B cell (primary cell): ENCODE data around the gene OR2B3. TPM values are rescaled to one million over a fixed set of nuclear protein-coding genes. Genes with fewer than 3 reads are reported as not detected.

Experiments used
- ATAC-seq: fragments of 200-7000 bp; cut with Tn5 transposase; one replicate; pipeline ENCODE4 v1.10.0; 2021; ENCODE audit warnings: low read depth, mild to moderate bottlenecking, moderate number of reproducible peaks, moderate library complexity
- CTCF ChIA-PET: fragments of 350-600 bp; sonication (Branson Sonifier 250); formaldehyde crosslinking; loops from one replicate; lab custom pipeline; 2021; ENCODE audit warnings: antibody characterized with exemption, inconsistent platforms; lab: Charles Lee
- POLR2A ChIA-PET: fragments of 350-600 bp; sonication (Branson Sonifier 250); formaldehyde crosslinking; loops from one replicate; lab custom pipeline; 2021; ENCODE audit warnings: antibody characterized with exemption; lab: Charles Lee
- DNase-seq: peaks from one replicate; pipeline ENCODE4 v3.0.0; 2013
- H2AFZ ChIP-seq: 2 replicates; pipeline ENCODE4 v1.6.1; 2012; ENCODE audit warnings: mild to moderate bottlenecking, low read depth, low read length; ENCODE audit not compliant: insufficient read depth, poor library complexity, severe bottlenecking
- H3K27ac ChIP-seq, 2 donors: 1 replicate in 1 of 2; 2 replicates in 1 of 2; pipeline ENCODE4 v1.5.1; 2012 to 2013; ENCODE audit warnings: low read length in 2 of 2, mild to moderate bottlenecking in 2 of 2, moderate library complexity in 1 of 2
- H3K27me3 ChIP-seq, 4 experiments: fragments of 200-600 bp in 1 of 4; sonication (generic) in 1 of 4; replicated peaks in 1 of 4; 1 replicate in 2 of 4; 2 replicates in 2 of 4; pipeline versions ENCODE4 v1.6.1 to v1.7.0; 2013 to 2016; ENCODE audit warnings: low read length in 3 of 4, mild to moderate bottlenecking in 2 of 4, mixed read lengths in 1 of 4, moderate library complexity in 1 of 4; ENCODE audit not compliant: insufficient read depth in 4 of 4, control insufficient read depth in 3 of 4; ENCODE audit errors: control extremely low read depth in 1 of 4
- H3K36me3 ChIP-seq, 2 experiments: replicated peaks in 1 of 2; 1 replicate in 1 of 2; 2 replicates in 1 of 2; pipeline versions ENCODE4 v1.6.1 to v1.7.1; 2013; ENCODE audit warnings: low read length in 1 of 2; ENCODE audit not compliant: insufficient read depth in 2 of 2, control insufficient read depth in 1 of 2; ENCODE audit errors: control extremely low read depth in 1 of 2, extremely low read depth in 1 of 2
- H3K4me1 ChIP-seq, 2 donors: fragments of 200-600 bp in 1 of 2; sonication (generic) in 1 of 2; 1 replicate in 1 of 2; 2 replicates in 1 of 2; pipeline versions ENCODE4 v1.5.1 to v1.6.1; 2013 to 2017; ENCODE audit warnings: low read length in 2 of 2; ENCODE audit not compliant: control insufficient read depth in 2 of 2, insufficient read depth in 2 of 2
- H3K4me2 ChIP-seq: replicated peaks from 2 replicates; pipeline ENCODE3; 2012; ENCODE audit warnings: mild to moderate bottlenecking, low read depth, low read length; ENCODE audit not compliant: poor library complexity, severe bottlenecking
- H3K4me3 ChIP-seq, 5 experiments: fragments of 200-600 bp in 1 of 5; sonication (generic) in 1 of 5; 1 replicate in 3 of 5; 2 replicates in 2 of 5; pipeline versions ENCODE4 v1.5.1 to v1.7.0; 2011 to 2016; ENCODE audit warnings: low read length in 4 of 5, mild to moderate bottlenecking in 4 of 5, low read depth in 2 of 5, control low read depth in 1 of 5, moderate library complexity in 1 of 5; ENCODE audit not compliant: insufficient read depth in 1 of 5; ENCODE audit errors: control extremely low read depth in 1 of 5, extremely low read depth in 1 of 5
- H3K79me2 ChIP-seq: fragments of 200-600 bp; sonication (generic); one replicate; pipeline ENCODE4 v1.6.0; 2016; ENCODE audit warnings: low read length; ENCODE audit not compliant: control insufficient read depth, insufficient read depth
- H3K9ac ChIP-seq: fragments of 200-600 bp; sonication (generic); 2 replicates; pipeline ENCODE4 v1.6.1; 2017; ENCODE audit warnings: mild to moderate bottlenecking, low read length, moderate library complexity
- H3K9me3 ChIP-seq, 3 donors: one replicate each; pipeline versions ENCODE4 v1.6.1 to v1.7.1; 2013; ENCODE audit warnings: low read length in 2 of 3; ENCODE audit not compliant: control insufficient read depth in 2 of 3, insufficient read depth in 1 of 3; ENCODE audit errors: control extremely low read depth in 1 of 3
- H4K20me1 ChIP-seq: 2 replicates; pipeline ENCODE4 v1.6.0; 2012; ENCODE audit warnings: mild to moderate bottlenecking, low read length; ENCODE audit not compliant: insufficient read depth, control insufficient read depth, poor library complexity, severe bottlenecking
- H3K27ac Mint-ChIP-seq: one replicate; pipeline ENCODE4 v1.8.0; 2021; ENCODE audit warnings: mixed read lengths
- H3K27me3 Mint-ChIP-seq: one replicate; pipeline ENCODE4 v1.8.0; 2021; ENCODE audit warnings: mixed read lengths
- H3K4me1 Mint-ChIP-seq: one replicate; pipeline ENCODE4 v1.8.0; 2021; ENCODE audit warnings: mixed read lengths
- H3K4me3 Mint-ChIP-seq: one replicate; pipeline ENCODE4 v1.8.0; 2021; ENCODE audit warnings: mixed read lengths
- H3K9me3 Mint-ChIP-seq: one replicate; pipeline ENCODE4 v1.8.0; 2022; ENCODE audit warnings: mixed read lengths; ENCODE audit not compliant: insufficient read depth
- EZH2 ChIP-seq: IDR thresholded peaks from 2 replicates; pipeline ENCODE4 v1.6.1; 2012; ENCODE audit warnings: borderline replicate concordance, low read depth, mild to moderate bottlenecking, moderate library complexity, low read length; ENCODE audit not compliant: insufficient read depth, poor library complexity, severe bottlenecking
- WGBS: methylation state at CpG from one replicate; pipeline ENCODE4 v1.1.5; 2013; ENCODE audit warnings: missing lambda C conversion rate; ENCODE audit not compliant: insufficient coverage; 5-methylcytosine and 5-hydroxymethylcytosine counted together
- intact Hi-C: fragments of 100-400 bp; cut with micrococcal nuclease; formaldehyde crosslinking; loops from one replicate; pipeline ENCODE4 v1.10.0; 2022
- polyA plus RNA-seq: library from polyadenylated mRNA; depleted of rRNA; stranded (reverse); fragments of >200 nt; gene quantifications from 2 replicates; pipeline ENCODE4 v1.2.3, GENCODE V29; 2012
- total RNA-seq, 2 donors: library from RNA; stranded (reverse); fragments of 120-200 nt in 1 of 2; gene quantifications; 1 replicate in 1 of 2; 2 replicates in 1 of 2; pipeline versions ENCODE4 v1.2.3 to v1.2.4, GENCODE V29; 2013 to 2022
- TF ChIP-seq, protein P1 (sequence below): fragments of 200-600 bp; IDR thresholded peaks from one replicate; pipeline ENCODE4 v1.8.0; 2022; ENCODE audit warnings: antibody characterized with exemption, mild to moderate bottlenecking

OR2B3 gene
- total and polyA plus RNA-seq, 2 donors (not counting 1 experiment from before 2014, with no cell fraction given), result not detected

DNA sequence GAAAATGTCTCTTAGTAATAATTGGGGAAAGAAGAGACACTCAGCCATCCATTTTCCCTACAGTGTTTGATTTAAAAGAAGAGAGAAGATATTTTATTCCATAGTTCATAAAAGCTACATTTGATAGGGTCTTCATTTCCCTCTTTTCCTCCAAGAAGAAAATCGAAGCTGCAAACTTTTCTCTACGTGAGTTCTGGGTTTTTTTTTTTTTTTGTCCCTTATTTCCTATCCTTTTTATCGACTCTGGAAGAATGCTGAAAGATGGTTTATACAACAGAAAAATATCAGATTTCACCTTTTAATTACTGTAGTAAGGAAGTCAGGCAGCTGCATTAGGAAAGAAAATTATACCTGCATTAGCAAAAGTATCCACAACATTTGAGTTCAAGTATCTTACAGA lies 12.1 kb upstream of the OR2B3 start, which contains the start of gene OR2J1:
Gene OR2J1, plus strand, starts transcription at position 301 of the 400 bp plus-strand sequence. CDS start 1,453 bp downstream, outside the sequence.
- Histone ChIP-seq H3K4me2 (no peak within 1 kb of the TSS), H3K4me3 (no peak within 1 kb of the TSS), H3K4me1 (no peaks in the 10 kb centered on the region), H3K9ac (no peak within 1 kb of the TSS), H2AFZ (no peak within 1 kb of the TSS), H3K36me3 (no peaks in the 10 kb centered on the region), H4K20me1 (no peaks in the 10 kb centered on the region), H3K79me2 (no peaks in the 10 kb centered on the region), H3K27ac (no peak within 1 kb of the TSS), H3K27me3 (peaks cover 0 to 6% (median 0%) of the 10 kb centered on the region in 4 experiments), H3K9me3 (no peaks in the 10 kb centered on the region)
- ATAC-seq (no peak), DNase-seq (no peak)
- Mint-ChIP-seq H3K4me3 (no peak within 1 kb of the TSS), H3K9me3 (no peaks in the 10 kb centered on the region), H3K4me1 (no peaks in the 10 kb centered on the region), H3K27ac (no peak within 1 kb of the TSS), H3K27me3 (peaks cover 20% of the 10 kb centered on the region)
- WGBS, result no CpG with 5 or more reads among the region's 3 CpGs
- ChIA-PET POLR2A (no interaction called here), CTCF (interaction anchor here (1.3 kb wide), 1 partner anchor 17 kb away, joined by 3 read pairs; no protein-coding TSS in a partner anchor)
- intact Hi-C loops, result no loop called here
- no peak for TF ChIP-seq EZH2
- TF ChIP-seq, protein P1, sequence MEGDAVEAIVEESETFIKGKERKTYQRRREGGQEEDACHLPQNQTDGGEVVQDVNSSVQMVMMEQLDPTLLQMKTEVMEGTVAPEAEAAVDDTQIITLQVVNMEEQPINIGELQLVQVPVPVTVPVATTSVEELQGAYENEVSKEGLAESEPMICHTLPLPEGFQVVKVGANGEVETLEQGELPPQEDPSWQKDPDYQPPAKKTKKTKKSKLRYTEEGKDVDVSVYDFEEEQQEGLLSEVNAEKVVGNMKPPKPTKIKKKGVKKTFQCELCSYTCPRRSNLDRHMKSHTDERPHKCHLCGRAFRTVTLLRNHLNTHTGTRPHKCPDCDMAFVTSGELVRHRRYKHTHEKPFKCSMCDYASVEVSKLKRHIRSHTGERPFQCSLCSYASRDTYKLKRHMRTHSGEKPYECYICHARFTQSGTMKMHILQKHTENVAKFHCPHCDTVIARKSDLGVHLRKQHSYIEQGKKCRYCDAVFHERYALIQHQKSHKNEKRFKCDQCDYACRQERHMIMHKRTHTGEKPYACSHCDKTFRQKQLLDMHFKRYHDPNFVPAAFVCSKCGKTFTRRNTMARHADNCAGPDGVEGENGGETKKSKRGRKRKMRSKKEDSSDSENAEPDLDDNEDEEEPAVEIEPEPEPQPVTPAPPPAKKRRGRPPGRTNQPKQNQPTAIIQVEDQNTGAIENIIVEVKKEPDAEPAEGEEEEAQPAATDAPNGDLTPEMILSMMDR, result no peak

DNA sequence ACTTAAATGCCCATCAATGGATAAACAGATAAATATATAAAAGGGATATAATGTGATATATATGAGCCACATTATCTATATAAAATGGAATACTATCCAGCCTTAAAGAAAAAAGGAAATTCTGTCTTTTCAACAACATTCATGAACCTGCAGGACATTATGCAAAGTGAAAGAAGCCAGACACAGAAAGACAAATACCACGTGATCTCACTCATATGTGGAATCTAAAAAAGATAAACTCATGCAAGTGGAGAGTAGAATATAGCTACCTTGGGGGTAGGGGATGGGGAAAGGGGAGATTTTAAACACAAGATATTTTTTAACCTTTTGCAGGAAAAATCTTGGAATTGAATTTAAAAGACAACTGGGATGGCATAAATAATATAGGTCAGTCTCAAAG lies 10.7 kb upstream of the OR2B3 start:
- no peaks in the 10 kb centered on the region for H4K20me1 ChIP-seq
- intact Hi-C loops, result no loop called here
- no peak overlapping the region for H3K4me3 Mint-ChIP-seq
- H3K4me2 ChIP-seq, result no peak overlapping the region
- peaks cover 0 to 9% (median 0%) of the 10 kb centered on the region in 4 experiments for H3K27me3 ChIP-seq
- no peak overlapping the region for H3K27ac Mint-ChIP-seq
- H3K9ac ChIP-seq, result no peak overlapping the region
- ChIA-PET CTCF (no interaction called here), POLR2A (no interaction called here)
- H3K27ac ChIP-seq, result no peak overlapping the region
- ATAC-seq (no peak), DNase-seq (no peak)
- no peak overlapping the region for H3K4me3 ChIP-seq
- H3K36me3 ChIP-seq, result no peaks in the 10 kb centered on the region
- H3K9me3 Mint-ChIP-seq, result no peaks in the 10 kb centered on the region
- no peak for TF ChIP-seq EZH2
- TF ChIP-seq, protein P1, result no peak
- no peaks in the 10 kb centered on the region for H3K79me2 ChIP-seq
- H3K9me3 ChIP-seq, result no peaks in the 10 kb centered on the region
- H3K4me1 ChIP-seq, result no peaks in the 10 kb centered on the region
- peaks cover 15% of the 10 kb centered on the region for H3K27me3 Mint-ChIP-seq
- no CpG with 5 or more reads among the region's 1 CpG for WGBS
- H3K4me1 Mint-ChIP-seq, result no peaks in the 10 kb centered on the region
- no peak overlapping the region for H2AFZ ChIP-seq
